GM04504 (cell line): ENCODE data around the gene RBM20.
"Not testable (repeated sequence)": the region's sequence is repeated elsewhere in the genome, so short reads cannot be mapped to it uniquely, and the experiment has no call there.

Experiments used
- DNase-seq: peaks from one replicate; pipeline ENCODE4 v3.0.0-alpha.2; 2012; ENCODE audit warnings: low read depth

RBM20 gene

GRCh38 chr10:110625356-110625894, 18.7 kb upstream of the RBM20 start:
- no peak for DNase-seq

- DNase-seq, result no peak
Observed at GRCh38 chr10:110625951-110626855, 17.9 kb upstream of the RBM20 start.

- DNase-seq, result no peak
Observed at GRCh38 chr10:110628161-110628560, 16.0 kb upstream of the RBM20 start.

- no peak for DNase-seq
Observed at GRCh38 chr10:110629680-110630191, 14.4 kb upstream of the RBM20 start.

GRCh38 chr10:110631934-110632333, 12.2 kb upstream of the RBM20 start:
- no peak for DNase-seq

- no peak for DNase-seq
Observed at GRCh38 chr10:110632591-110633215, 11.4 kb upstream of the RBM20 start.

GRCh38 chr10:110634527-110635209, 9.5 kb upstream of the RBM20 start:
- DNase-seq, result no peak

GRCh38 chr10:110636572-110636931, 7.6 kb upstream of the RBM20 start:
- DNase-seq, result no peak

GRCh38 chr10:110636932-110637557, 7.1 kb upstream of the RBM20 start:
- no peak for DNase-seq

GRCh38 chr10:110637558-110638053, 6.5 kb upstream of the RBM20 start:
- no peak for DNase-seq

GRCh38 chr10:110638319-110638718, 5.8 kb upstream of the RBM20 start:
- DNase-seq, result no peak

- not testable (repeated sequence) for DNase-seq
Observed at GRCh38 chr10:110639046-110639445, 5.1 kb upstream of the RBM20 start.

- DNase-seq, result not testable (repeated sequence)
Observed at GRCh38 chr10:110639858-110640257, 4.3 kb upstream of the RBM20 start.

GRCh38 chr10:110641256-110641655, 2.9 kb upstream of the RBM20 start:
- no peak for DNase-seq

GRCh38 chr10:110642204-110643034, 1.7 kb upstream of the RBM20 start:
- DNase-seq, result no peak

- DNase-seq, result no peak
Observed at GRCh38 chr10:110643035-110643652, 992 bp upstream of the RBM20 start.

- no peak for DNase-seq
Observed at GRCh38 chr10:110644598-110645462, 694 bp downstream of the RBM20 start.

- DNase-seq, result no peak
Observed at GRCh38 chr10:110646417-110647135, 2.4 kb downstream of the RBM20 start.

- DNase-seq, result no peak
Observed at GRCh38 chr10:110647136-110647430, 2.9 kb downstream of the RBM20 start.
